Mucosa of rectum (tissue), 2 donors: Measurements from ENCODE around the gene RSPRY1.

Experiments used
- H3K27ac ChIP-seq, 2 donors: one replicate each; pipeline ENCODE4 v1.7.0; 2013; ENCODE audit warnings: inconsistent platforms in 2 of 2, low read depth in 2 of 2, low read length in 2 of 2
- H3K27me3 ChIP-seq, 2 donors: one replicate each; pipeline ENCODE4 v1.7.0; 2013; ENCODE audit warnings: low read length in 2 of 2; ENCODE audit not compliant: control insufficient read depth in 2 of 2, insufficient read depth in 2 of 2
- H3K36me3 ChIP-seq, 2 donors: one replicate each; pipeline ENCODE4 v1.7.0; 2013; ENCODE audit warnings: low read length in 2 of 2; ENCODE audit not compliant: control insufficient read depth in 2 of 2, insufficient read depth in 2 of 2
- H3K4me1 ChIP-seq, 2 donors: one replicate each; pipeline ENCODE4 v1.7.0; 2013; ENCODE audit warnings: low read length in 2 of 2, mild to moderate bottlenecking in 1 of 2; ENCODE audit not compliant: control insufficient read depth in 2 of 2, insufficient read depth in 2 of 2
- H3K4me3 ChIP-seq, 2 donors: one replicate each; pipeline ENCODE4 v1.7.0; 2013; ENCODE audit warnings: low read length in 2 of 2
- H3K9ac ChIP-seq, 2 donors: one replicate each; pipeline ENCODE4 v1.7.0; 2013; ENCODE audit warnings: low read length in 2 of 2, low read depth in 1 of 2, mild to moderate bottlenecking in 1 of 2
- H3K9me3 ChIP-seq, 2 donors: one replicate each; pipeline ENCODE4 v1.7.0; 2013; ENCODE audit warnings: low read length in 2 of 2; ENCODE audit not compliant: control insufficient read depth in 2 of 2
- donor health status: healthy.
- donor health status: Normal muscosa, but diverticular disease.

RSPRY1 gene

GRCh38 chr16:57278494-57278893 lies 92.4 kb downstream of the RSPRY1 start:
- H3K36me3 ChIP-seq, result no peaks in the 10 kb centered on the region
- no peaks in the 10 kb centered on the region for H3K9me3 ChIP-seq
- H3K4me1 ChIP-seq, result peaks cover 6 to 22% of the 10 kb centered on the region in 2 donors
- no peak overlapping the region for H3K4me3 ChIP-seq
- no peak overlapping the region for H3K27ac ChIP-seq
- no peak overlapping the region for H3K9ac ChIP-seq
- peaks cover 0 to 2% of the 10 kb centered on the region in 2 donors for H3K27me3 ChIP-seq

- Histone ChIP-seq H3K27ac (no peak overlapping the region), H3K9me3 (no peaks in the 10 kb centered on the region), H3K27me3 (peaks cover 0 to 2% of the 10 kb centered on the region in 2 donors), H3K9ac (no peak overlapping the region), H3K4me1 (peaks cover 16 to 21% of the 10 kb centered on the region in 2 donors), H3K4me3 (no peak overlapping the region), H3K36me3 (no peaks in the 10 kb centered on the region)
These were observed 93.9 kb downstream of the RSPRY1 start for GRCh38 chr16:57279780-57280638.

- Histone ChIP-seq H3K27me3 (peaks cover 0 to 2% of the 10 kb centered on the region in 2 donors), H3K27ac (no peak overlapping the region), H3K4me3 (no peak overlapping the region), H3K9ac (no peak overlapping the region), H3K36me3 (no peaks in the 10 kb centered on the region), H3K9me3 (no peaks in the 10 kb centered on the region), H3K4me1 (peaks cover 16 to 17% of the 10 kb centered on the region in 2 donors)
These were observed 95.7 kb downstream of the RSPRY1 start for GRCh38 chr16:57281791-57282190.

- no peaks in the 10 kb centered on the region for H3K36me3 ChIP-seq
- no peak overlapping the region for H3K9ac ChIP-seq
- H3K9me3 ChIP-seq, result no peaks in the 10 kb centered on the region
- H3K27me3 ChIP-seq, result peaks cover 0 to 2% of the 10 kb centered on the region in 2 donors
- peaks cover 13 to 15% of the 10 kb centered on the region in 2 donors for H3K4me1 ChIP-seq
- H3K4me3 ChIP-seq, result no peak overlapping the region
- no peak overlapping the region for H3K27ac ChIP-seq
These were observed 96.5 kb downstream of the RSPRY1 start for GRCh38 chr16:57282510-57283213.

- no peaks in the 10 kb centered on the region for H3K36me3 ChIP-seq
- no peak overlapping the region for H3K27ac ChIP-seq
- peak overlapping the region; percentile 65 to 78 for H3K4me3 ChIP-seq
- peaks cover 0 to 2% of the 10 kb centered on the region in 2 donors for H3K27me3 ChIP-seq
- H3K4me1 ChIP-seq, result peaks cover 13 to 15% of the 10 kb centered on the region in 2 donors
- H3K9ac ChIP-seq, result peak overlapping the region in 1 of 2 donors; percentile 63
- H3K9me3 ChIP-seq, result no peaks in the 10 kb centered on the region
These were observed 97.3 kb downstream of the RSPRY1 start for GRCh38 chr16:57283214-57283958.

GRCh38 chr16:57283959-57284208 lies 97.8 kb downstream of the RSPRY1 start:
- peak overlapping the region; percentile 6 to 63 for H3K9ac ChIP-seq

GRCh38 chr16:57284209-57284951 lies 98.3 kb downstream of the RSPRY1 start, which contains the start of gene PLLP:
TSS of gene PLLP (minus strand) at chr16:57284672. CDS start at chr16:57284540, 132 bp downstream.
- Histone ChIP-seq H3K9ac (peak within 1 kb of the TSS; percentile 6 to 63), H3K27ac (peak within 1 kb of the TSS in 1 of 2 donors; percentile 47)

More at GRCh38 chr16:57283959-57284208, 97.8 kb downstream of the RSPRY1 start:
- Histone ChIP-seq H3K27ac (no peak overlapping the region), H3K27me3 (peaks cover 0 to 2% of the 10 kb centered on the region in 2 donors), H3K4me3 (peak overlapping the region; percentile 65 to 78), H3K4me1 (peaks cover 13 to 15% of the 10 kb centered on the region in 2 donors), H3K9me3 (no peaks in the 10 kb centered on the region), H3K36me3 (no peaks in the 10 kb centered on the region)

GRCh38 chr16:57284952-57285363 lies 98.8 kb downstream of the RSPRY1 start:
- Histone ChIP-seq H3K36me3 (no peaks in the 10 kb centered on the region), H3K27me3 (peaks cover 0 to 2% of the 10 kb centered on the region in 2 donors), H3K9me3 (no peaks in the 10 kb centered on the region), H3K9ac (peak overlapping the region in 1 of 2 donors; percentile 63), H3K4me3 (peak overlapping the region; percentile 65 to 78), H3K27ac (peak overlapping the region in 1 of 2 donors; percentile 39), H3K4me1 (peaks cover 12 to 13% of the 10 kb centered on the region in 2 donors)

More at GRCh38 chr16:57284209-57284951, 98.3 kb downstream of the RSPRY1 start, which contains the start of gene PLLP:
- Histone ChIP-seq H3K27me3 (peaks cover 0 to 2% of the 10 kb centered on the region in 2 donors), H3K9me3 (no peaks in the 10 kb centered on the region), H3K4me3 (peak within 1 kb of the TSS; percentile 65 to 78), H3K4me1 (peaks cover 13 to 15% of the 10 kb centered on the region in 2 donors), H3K36me3 (no peaks in the 10 kb centered on the region)

- Histone ChIP-seq H3K4me1 (peaks cover 8 to 11% of the 10 kb centered on the region in 2 donors), H3K27me3 (peaks cover 0 to 2% of the 10 kb centered on the region in 2 donors), H3K36me3 (no peaks in the 10 kb centered on the region), H3K9me3 (no peaks in the 10 kb centered on the region), H3K9ac (peak overlapping the region in 1 of 2 donors; percentile 63), H3K4me3 (no peak overlapping the region), H3K27ac (no peak overlapping the region)
These were observed 99.2 kb downstream of the RSPRY1 start for GRCh38 chr16:57285379-57285778.
